ENCODE results near the gene TIGD1. TPM values are rescaled to one million over a fixed set of nuclear protein-coding genes. Genes with fewer than 3 reads are reported as not detected.

Gene TIGD1
- total RNA-seq, 5 donors from 2014 or later (not counting 1 experiment from before 2014, with no cell fraction given), result 15.6 to 20.4 (median 16.9) TPM

DNA sequence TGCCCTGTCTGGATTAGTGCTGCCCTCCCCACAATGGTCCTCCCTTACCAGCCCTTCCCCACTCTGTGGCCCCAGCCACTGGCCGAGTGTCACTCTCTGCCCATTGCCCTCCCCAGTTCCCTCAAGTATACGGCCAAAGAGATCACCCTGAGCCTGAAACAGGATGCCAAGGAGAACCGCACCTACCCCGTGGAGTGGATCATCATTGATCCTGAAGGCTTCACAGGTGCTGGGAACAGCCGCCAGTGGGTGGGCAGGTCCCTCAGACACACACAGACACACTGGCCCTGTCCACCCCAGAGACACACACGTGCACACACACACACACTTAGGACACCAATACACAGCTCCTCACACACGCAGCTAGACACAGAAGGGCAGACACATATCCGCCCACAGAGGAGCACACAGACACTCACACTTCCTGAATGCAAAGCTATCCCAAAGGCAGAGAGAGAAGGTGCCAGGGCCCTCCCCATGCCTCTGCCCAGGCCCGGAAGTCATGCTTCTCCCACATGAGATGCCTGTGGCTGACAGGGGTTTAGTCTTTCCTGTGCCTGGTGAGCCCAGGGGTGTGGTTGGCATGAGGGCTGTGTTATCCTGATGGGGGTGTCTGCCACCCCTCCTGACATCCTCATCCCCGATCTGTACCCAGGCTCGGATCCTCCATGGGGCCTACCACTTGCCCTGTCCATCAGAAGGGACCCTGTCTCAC is 21.5 kb downstream of the TIGD1 start:
- ATAC-seq (replicated peaks in 1 of 4) (peak; percentile 30 to 75 (median 44)), DNase-seq (peak in 1 of 35 experiments; percentile 21)
- Mint-ChIP-seq H3K36me3 (no peaks in the 10 kb centered on the region), H3K9me3 (no peaks in the 10 kb centered on the region), H3K4me3 (peak overlapping the region in 1 of 3 donors; percentile 61), H3K4me1 (peaks cover 13 to 19% (median 14%) of the 10 kb centered on the region in 3 donors), H3K27ac (peak overlapping the region in 1 of 2 donors; percentile 6), H3K27me3 (peaks cover 20 to 48% of the 10 kb centered on the region in 2 donors)
- WGBS (ENCODE audit: insufficient coverage), result 59% methylated on average over 8 of the region's 11 CpGs
- Histone ChIP-seq H3K4me1 (ENCODE audit: control insufficient read depth in 1 of 2, extremely low read depth in 1 of 2, insufficient read depth in 2 of 2, low read length in 2 of 2) (peaks cover 0 to 19% of the 10 kb centered on the region in 2 experiments), H3K36me3 (ENCODE audit: control insufficient read depth in 2 of 2, extremely low read depth in 1 of 2, insufficient read depth in 1 of 2, low read length in 1 of 2) (no peaks in the 10 kb centered on the region), H3K9me3 (no peaks in the 10 kb centered on the region), H3K4me3 (ENCODE audit: control insufficient read depth in 1 of 2, extremely low read depth in 1 of 2, low read length in 1 of 2) (no peak overlapping the region), H3K27me3 (replicated peaks in 1 of 2; ENCODE audit: control insufficient read depth in 2 of 2, extremely low read depth in 1 of 2, insufficient read depth in 2 of 2, low read length in 1 of 2) (peaks cover 2 to 75% of the 10 kb centered on the region in 2 experiments), H3K27ac (ENCODE audit: low read length) (no peak overlapping the region)
- ChIA-PET POLR2A (no interaction called here), CTCF (no interaction called here)

DNA sequence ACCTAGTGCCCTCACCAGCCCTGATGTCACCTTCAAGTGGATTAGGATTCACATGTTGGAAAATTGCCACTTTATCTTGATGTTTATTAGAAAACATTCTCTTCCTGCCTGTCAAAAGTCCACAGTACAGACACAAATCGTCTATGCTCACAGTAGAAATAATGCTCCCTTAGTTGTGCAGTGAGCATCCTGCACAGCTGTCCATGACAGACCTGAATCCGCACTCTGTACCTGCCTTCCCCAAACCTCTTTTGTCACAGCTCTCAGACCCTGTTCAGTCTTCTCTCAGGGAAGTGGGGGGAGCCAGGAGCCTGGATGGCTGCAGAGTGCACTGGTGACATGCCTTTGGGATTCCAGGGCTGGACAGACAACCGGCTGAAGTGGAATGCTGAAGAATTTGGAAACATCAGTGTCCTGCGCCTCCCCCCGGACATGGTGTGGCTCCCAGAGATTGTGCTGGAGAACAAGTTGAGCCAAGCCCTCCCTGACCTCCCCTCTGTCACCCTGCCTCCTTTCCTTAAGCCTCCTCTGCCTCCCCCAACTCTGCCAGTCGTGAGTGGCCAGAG is 22.4 kb downstream of the TIGD1 start:
- Mint-ChIP-seq H3K36me3 (no peaks in the 10 kb centered on the region), H3K27me3 (peaks cover 21 to 48% of the 10 kb centered on the region in 2 donors), H3K4me1 (peaks cover 14 to 24% (median 17%) of the 10 kb centered on the region in 3 donors), H3K4me3 (no peak overlapping the region), H3K9me3 (no peaks in the 10 kb centered on the region), H3K27ac (no peak overlapping the region)
- ATAC-seq (replicated peaks in 1 of 4) (no peak), DNase-seq (no peak)
- Histone ChIP-seq H3K27me3 (replicated peaks in 1 of 2; ENCODE audit: control insufficient read depth in 2 of 2, extremely low read depth in 1 of 2, insufficient read depth in 2 of 2, low read length in 1 of 2) (peaks cover 2 to 79% of the 10 kb centered on the region in 2 experiments), H3K9me3 (no peaks in the 10 kb centered on the region), H3K4me1 (ENCODE audit: control insufficient read depth in 1 of 2, extremely low read depth in 1 of 2, insufficient read depth in 2 of 2, low read length in 2 of 2) (peaks cover 0 to 28% of the 10 kb centered on the region in 2 experiments), H3K27ac (ENCODE audit: low read length) (no peak overlapping the region), H3K36me3 (ENCODE audit: control insufficient read depth in 2 of 2, extremely low read depth in 1 of 2, insufficient read depth in 1 of 2, low read length in 1 of 2) (no peaks in the 10 kb centered on the region), H3K4me3 (ENCODE audit: control insufficient read depth in 1 of 2, extremely low read depth in 1 of 2, low read length in 1 of 2) (no peak overlapping the region)
- CTCF ChIA-PET, result no interaction called here
- 83% methylated on average over 5 of the region's 6 CpGs for WGBS (ENCODE audit: insufficient coverage)
- POLR2A ChIA-PET, result no interaction called here

DNA sequence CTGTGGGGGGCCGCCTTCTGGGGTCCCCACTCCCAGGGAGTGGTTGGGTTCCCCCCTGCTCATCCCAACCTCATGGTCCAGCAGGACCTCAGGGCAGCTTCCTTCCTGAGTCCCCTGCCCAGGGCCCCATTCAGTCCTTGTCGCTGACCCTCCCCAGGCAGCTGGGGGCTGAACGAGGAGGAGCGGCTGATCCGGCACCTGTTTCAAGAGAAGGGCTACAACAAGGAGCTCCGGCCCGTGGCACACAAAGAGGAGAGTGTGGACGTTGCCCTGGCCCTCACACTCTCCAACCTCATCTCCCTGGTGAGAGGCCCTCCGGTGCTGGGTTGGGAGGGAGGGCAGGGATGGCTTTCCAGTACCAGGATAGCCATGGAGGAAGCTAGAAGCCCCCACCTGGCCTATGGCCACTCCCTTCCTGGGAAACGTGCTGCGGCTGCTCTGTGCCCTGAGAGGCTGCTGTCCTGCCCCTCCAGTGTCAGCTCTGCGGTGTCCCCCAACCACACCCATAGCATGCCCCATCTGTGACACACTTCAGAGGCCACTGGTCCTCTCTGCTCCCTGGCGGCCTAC is 23.9 kb downstream of the TIGD1 start:
- Histone ChIP-seq H3K36me3 (ENCODE audit: control insufficient read depth in 2 of 2, extremely low read depth in 1 of 2, insufficient read depth in 1 of 2, low read length in 1 of 2) (no peaks in the 10 kb centered on the region), H3K27me3 (replicated peaks in 1 of 2; ENCODE audit: control insufficient read depth in 2 of 2, extremely low read depth in 1 of 2, insufficient read depth in 2 of 2, low read length in 1 of 2) (peaks cover 2 to 89% of the 10 kb centered on the region in 2 experiments), H3K4me3 (ENCODE audit: control insufficient read depth in 1 of 2, extremely low read depth in 1 of 2, low read length in 1 of 2) (no peak overlapping the region), H3K4me1 (ENCODE audit: control insufficient read depth in 1 of 2, extremely low read depth in 1 of 2, insufficient read depth in 2 of 2, low read length in 2 of 2) (peaks cover 0 to 42% of the 10 kb centered on the region in 2 experiments), H3K27ac (ENCODE audit: low read length) (no peak overlapping the region), H3K9me3 (no peaks in the 10 kb centered on the region)
- ChIA-PET POLR2A (no interaction called here), CTCF (interaction anchor here in 1 of 2 donors (0.6 kb wide), 1 partner anchor 597 kb away, joined by 3 read pairs; no protein-coding TSS in a partner anchor)
- Mint-ChIP-seq H3K27ac (no peak overlapping the region), H3K27me3 (peaks cover 21 to 52% of the 10 kb centered on the region in 2 donors), H3K9me3 (no peaks in the 10 kb centered on the region), H3K4me3 (no peak overlapping the region), H3K4me1 (peaks cover 14 to 25% (median 19%) of the 10 kb centered on the region in 3 donors), H3K36me3 (no peaks in the 10 kb centered on the region)
- WGBS (ENCODE audit: insufficient coverage), result 74% methylated on average over 8 of the region's 13 CpGs
- no peak for DNase-seq
- ATAC-seq (replicated peaks in 1 of 4), result no peak

DNA sequence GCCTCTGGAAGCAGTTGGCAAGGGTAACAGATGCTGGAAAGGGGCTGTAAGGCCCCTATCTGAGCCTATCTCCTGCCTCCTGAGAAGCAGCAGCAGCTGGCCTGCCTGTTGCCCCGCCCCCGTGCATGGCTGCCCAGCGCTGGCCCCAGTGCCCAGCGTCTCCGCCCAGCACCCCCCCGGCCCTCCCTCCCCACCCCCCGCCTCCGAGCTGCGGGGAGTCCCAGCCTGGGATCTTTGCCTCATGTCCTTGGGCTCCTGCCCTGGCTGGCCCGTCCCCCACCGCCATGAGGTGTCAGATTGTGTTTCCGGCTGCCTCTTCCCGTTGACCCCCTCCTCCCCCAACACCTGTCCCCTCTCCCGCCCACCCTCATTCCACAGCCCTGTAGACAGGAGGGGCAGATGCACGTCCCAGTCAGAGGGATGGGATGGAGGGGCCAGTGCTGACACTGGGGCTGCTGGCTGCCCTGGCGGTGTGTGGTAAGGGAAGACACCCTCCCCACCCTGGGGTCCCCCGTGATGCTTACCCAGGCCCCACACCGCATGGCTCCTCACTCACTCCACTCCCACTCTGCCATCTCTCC is 24.5 kb downstream of the TIGD1 start, which contains the start of gene CHRND:
CHRND (plus strand) TSS at position 370 of the 581 bp plus-strand sequence; CDS start at position 426, 56 bp downstream.
- H3K27ac Mint-ChIP-seq, result no peak within 1 kb of the TSS
- WGBS (ENCODE audit: insufficient coverage), result 67% methylated on average over 2 of the region's 18 CpGs
- no peaks in the 10 kb centered on the region for H3K36me3 ChIP-seq (ENCODE audit: control insufficient read depth in 2 of 2, extremely low read depth in 1 of 2, insufficient read depth in 1 of 2, low read length in 1 of 2)
- no peak within 1 kb of the TSS for H3K27ac ChIP-seq (ENCODE audit: low read length)
- no peak within 1 kb of the TSS for H3K4me3 ChIP-seq (ENCODE audit: control insufficient read depth in 1 of 2, extremely low read depth in 1 of 2, low read length in 1 of 2)
- DNase-seq (no peak), ATAC-seq (replicated peaks in 1 of 4) (no peak)
- H3K4me1 Mint-ChIP-seq, result peaks cover 14 to 26% (median 21%) of the 10 kb centered on the region in 3 donors
- H3K36me3 Mint-ChIP-seq, result no peaks in the 10 kb centered on the region
- ChIA-PET CTCF (interaction anchor here in 1 of 2 donors (0.7 kb wide), 1 partner anchor 12 kb away, joined by 3 read pairs; no protein-coding TSS in a partner anchor), POLR2A (no interaction called here)
- H3K9me3 Mint-ChIP-seq, result no peaks in the 10 kb centered on the region
- peaks cover 0 to 43% of the 10 kb centered on the region in 2 experiments for H3K4me1 ChIP-seq (ENCODE audit: control insufficient read depth in 1 of 2, extremely low read depth in 1 of 2, insufficient read depth in 2 of 2, low read length in 2 of 2)
- H3K4me3 Mint-ChIP-seq, result no peak within 1 kb of the TSS
- peaks cover 23 to 54% of the 10 kb centered on the region in 2 donors for H3K27me3 Mint-ChIP-seq
- H3K27me3 ChIP-seq (replicated peaks in 1 of 2; ENCODE audit: control insufficient read depth in 2 of 2, extremely low read depth in 1 of 2, insufficient read depth in 2 of 2, low read length in 1 of 2), result peaks cover 2 to 89% of the 10 kb centered on the region in 2 experiments
- no peaks in the 10 kb centered on the region for H3K9me3 ChIP-seq

DNA sequence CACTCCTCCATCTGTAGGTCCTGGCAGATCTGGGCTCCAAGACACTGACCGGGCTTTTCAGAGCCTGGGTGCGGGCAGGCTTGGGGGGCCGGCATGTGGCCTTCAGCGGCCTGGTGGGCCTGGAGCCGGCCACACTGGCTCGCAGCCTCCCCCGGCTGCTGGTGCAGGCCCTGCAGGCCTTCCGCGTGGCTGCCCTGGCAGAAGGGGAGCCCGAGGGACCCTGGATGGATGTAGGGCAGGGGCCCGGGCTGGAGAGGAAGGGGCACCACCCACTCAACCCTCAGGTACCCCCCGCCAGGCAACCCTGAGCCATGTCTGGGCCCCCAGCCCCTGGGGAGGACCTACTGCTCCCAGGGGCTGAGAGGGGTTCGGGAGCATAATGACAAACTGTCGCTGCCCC is 25.2 kb downstream of the TIGD1 start:
- Mint-ChIP-seq H3K9me3 (no peaks in the 10 kb centered on the region), H3K4me1 (peaks cover 14 to 26% (median 21%) of the 10 kb centered on the region in 3 donors), H3K27ac (no peak overlapping the region), H3K36me3 (no peaks in the 10 kb centered on the region), H3K4me3 (no peak overlapping the region), H3K27me3 (peaks cover 30 to 53% of the 10 kb centered on the region in 2 donors)
- Histone ChIP-seq H3K4me1 (ENCODE audit: control insufficient read depth in 1 of 2, extremely low read depth in 1 of 2, insufficient read depth in 2 of 2, low read length in 2 of 2) (peaks cover 0 to 43% of the 10 kb centered on the region in 2 experiments), H3K27ac (ENCODE audit: low read length) (no peak overlapping the region), H3K27me3 (replicated peaks in 1 of 2; ENCODE audit: control insufficient read depth in 2 of 2, extremely low read depth in 1 of 2, insufficient read depth in 2 of 2, low read length in 1 of 2) (peaks cover 2 to 89% of the 10 kb centered on the region in 2 experiments), H3K4me3 (ENCODE audit: control insufficient read depth in 1 of 2, extremely low read depth in 1 of 2, low read length in 1 of 2) (no peak overlapping the region), H3K9me3 (no peaks in the 10 kb centered on the region), H3K36me3 (ENCODE audit: control insufficient read depth in 2 of 2, extremely low read depth in 1 of 2, insufficient read depth in 1 of 2, low read length in 1 of 2) (no peaks in the 10 kb centered on the region)
- ChIA-PET POLR2A (no interaction called here), CTCF (interaction anchor here in 1 of 2 donors (0.7 kb wide), 1 partner anchor 13 kb away, joined by 3 read pairs; no protein-coding TSS in a partner anchor)
- DNase-seq (no peak), ATAC-seq (replicated peaks in 1 of 4) (no peak)
- 100% methylated on average over 4 of the region's 14 CpGs for WGBS (ENCODE audit: insufficient coverage)

DNA sequence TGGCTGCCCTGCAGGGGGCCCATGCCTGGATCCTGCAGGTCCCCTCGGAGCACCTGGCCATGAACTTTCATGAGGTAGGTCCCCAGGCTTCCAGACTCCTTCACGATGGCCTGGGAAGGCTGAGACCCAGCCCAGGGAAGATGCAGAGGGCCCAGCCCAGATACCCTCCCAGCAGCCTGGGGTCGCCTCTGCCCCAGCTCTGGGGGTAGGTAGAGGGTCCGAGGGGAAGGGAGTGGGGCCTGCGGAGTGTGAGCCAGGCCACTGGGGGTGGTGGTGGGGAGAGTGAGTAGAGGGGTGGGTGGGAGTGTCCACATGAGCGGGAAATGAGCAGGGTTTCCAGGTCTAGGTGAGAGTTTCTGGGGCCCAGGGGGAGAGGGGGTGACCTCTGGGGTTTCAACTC is 25.6 kb downstream of the TIGD1 start:
- H3K9me3 ChIP-seq, result no peaks in the 10 kb centered on the region
- DNase-seq (no peak), ATAC-seq (replicated peaks in 1 of 4) (no peak)
- H3K27me3 Mint-ChIP-seq, result peaks cover 31 to 54% of the 10 kb centered on the region in 2 donors
- H3K27me3 ChIP-seq (replicated peaks in 1 of 2; ENCODE audit: control insufficient read depth in 2 of 2, extremely low read depth in 1 of 2, insufficient read depth in 2 of 2, low read length in 1 of 2), result peaks cover 2 to 90% of the 10 kb centered on the region in 2 experiments
- no peaks in the 10 kb centered on the region for H3K36me3 ChIP-seq (ENCODE audit: control insufficient read depth in 2 of 2, extremely low read depth in 1 of 2, insufficient read depth in 1 of 2, low read length in 1 of 2)
- H3K4me3 Mint-ChIP-seq, result peak overlapping the region in 1 of 3 donors; percentile 42
- no peaks in the 10 kb centered on the region for H3K9me3 Mint-ChIP-seq
- no peak overlapping the region for H3K27ac Mint-ChIP-seq
- peaks cover 0 to 43% of the 10 kb centered on the region in 2 experiments for H3K4me1 ChIP-seq (ENCODE audit: control insufficient read depth in 1 of 2, extremely low read depth in 1 of 2, insufficient read depth in 2 of 2, low read length in 2 of 2)
- H3K27ac ChIP-seq (ENCODE audit: low read length), result no peak overlapping the region
- ChIA-PET POLR2A (no interaction called here), CTCF (no interaction called here)
- no peaks in the 10 kb centered on the region for H3K36me3 Mint-ChIP-seq
- H3K4me1 Mint-ChIP-seq, result peaks cover 14 to 26% (median 21%) of the 10 kb centered on the region in 3 donors
- no peak overlapping the region for H3K4me3 ChIP-seq (ENCODE audit: control insufficient read depth in 1 of 2, extremely low read depth in 1 of 2, low read length in 1 of 2)
- 64% methylated on average over 5 of the region's 6 CpGs for WGBS (ENCODE audit: insufficient coverage)
